Renal pelvis (tissue), 4 donors: ENCODE data around the gene MAPK12. TPM values are rescaled to one million over a fixed set of nuclear protein-coding genes. Genes with fewer than 3 reads are reported as not detected.
"Not testable (repeated sequence)": the region's sequence is repeated elsewhere in the genome, so short reads cannot be mapped to it uniquely, and the experiment has no call there.

Experiments
- DNase-seq: peaks from one replicate; pipeline ENCODE4 v3.0.0-alpha.2; 2013
- polyA plus RNA-seq, 3 donors: library from polyadenylated mRNA; unstranded; fragments of 120-200 nt; gene quantifications; one replicate each; pipeline ENCODE4 v1.2.1, GENCODE V29; 2013; ENCODE audit not compliant: insufficient read length in 3 of 3

Gene MAPK12
- polyA plus RNA-seq, 3 donors = 16.7 to 17.7 (median 17.2) TPM

- DNase-seq = no peak
Observed at GRCh38 chr22:50216684-50217520, 44.6 kb downstream of the MAPK12 start.

- no peak for DNase-seq
Observed at GRCh38 chr22:50216055-50216683, 45.3 kb downstream of the MAPK12 start.

GRCh38 chr22:50215297-50216054 lies 46.0 kb downstream of the MAPK12 start:
- no peak for DNase-seq

GRCh38 chr22:50213263-50213662 lies 48.2 kb downstream of the MAPK12 start:
- no peak for DNase-seq

GRCh38 chr22:50211147-50211546 lies 50.3 kb downstream of the MAPK12 start:
- DNase-seq = no peak

- no peak for DNase-seq
Observed at GRCh38 chr22:50210378-50211139, 50.9 kb downstream of the MAPK12 start.

GRCh38 chr22:50209893-50210292 lies 51.6 kb downstream of the MAPK12 start:
- no peak for DNase-seq

GRCh38 chr22:50208939-50209892 lies 52.3 kb downstream of the MAPK12 start:
- DNase-seq = no peak

GRCh38 chr22:50208430-50208938 lies 53.0 kb downstream of the MAPK12 start:
- no peak for DNase-seq

- no peak for DNase-seq
Observed at GRCh38 chr22:50207383-50208140, 53.9 kb downstream of the MAPK12 start.

GRCh38 chr22:50206599-50206998 lies 54.9 kb downstream of the MAPK12 start:
- no peak for DNase-seq

GRCh38 chr22:50205781-50206569 lies 55.5 kb downstream of the MAPK12 start:
- DNase-seq = no peak

- DNase-seq = not testable (repeated sequence)
Observed at GRCh38 chr22:50204998-50205397, 56.5 kb downstream of the MAPK12 start.

- no peak for DNase-seq
Observed at GRCh38 chr22:50204571-50204970, 56.9 kb downstream of the MAPK12 start.

GRCh38 chr22:50203288-50203687 lies 58.2 kb downstream of the MAPK12 start:
- no peak for DNase-seq
